Fibroblast of skin of back (primary cell): ENCODE data around the gene MUC5AC.
"Not testable (repeated sequence)": the region's sequence is repeated elsewhere in the genome, so short reads cannot be mapped to it uniquely, and the experiment has no call there.

ENCODE experiments used
- DNase-seq: peaks from one replicate; pipeline ENCODE4 v3.0.0-alpha.2; 2013

Gene MUC5AC

DNA sequence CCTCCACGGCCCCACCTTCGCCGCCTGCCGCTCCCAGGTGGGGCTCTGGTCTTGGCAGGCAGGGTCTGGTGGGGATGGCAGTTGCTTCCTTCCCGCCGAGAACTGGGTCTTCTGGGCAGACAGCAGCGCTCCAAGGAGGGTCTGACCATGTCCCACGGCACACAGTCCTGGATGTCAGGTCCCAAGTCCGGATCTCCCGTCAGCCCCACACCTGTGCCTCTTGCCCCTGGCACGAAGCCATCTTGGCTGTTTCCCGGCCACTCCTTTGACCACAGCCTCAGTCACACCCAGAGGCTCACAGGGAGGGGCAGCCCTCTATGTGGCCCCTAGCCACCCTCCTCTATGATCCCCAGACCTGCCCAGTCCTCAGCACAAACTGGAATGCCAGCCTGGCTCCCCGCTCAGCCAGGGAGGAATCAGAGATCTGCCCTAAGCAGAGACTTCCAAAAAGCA lies 79.4 kb downstream of the MUC5AC start:
- no peak for DNase-seq

DNA sequence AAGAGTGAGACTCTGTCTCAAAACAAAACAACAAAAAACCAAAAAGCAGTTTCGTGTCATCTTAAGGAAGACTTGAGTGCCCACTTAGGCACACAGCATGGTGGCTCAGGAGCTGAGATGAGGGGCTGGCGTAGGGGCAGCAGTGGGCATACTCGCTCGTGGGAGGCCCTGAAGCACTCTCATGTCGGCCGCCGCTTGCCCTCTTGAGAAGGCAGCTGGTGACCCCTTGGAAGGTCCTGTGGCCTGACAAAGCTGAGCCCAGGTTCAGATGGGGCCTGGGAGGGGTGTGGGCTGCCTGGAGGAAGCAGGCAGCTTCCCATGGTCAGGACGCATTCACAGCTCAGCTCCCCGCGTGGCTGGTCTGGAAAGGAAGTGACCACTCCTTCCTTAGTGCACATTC lies 80.1 kb downstream of the MUC5AC start:
- DNase-seq = no peak

- no peak for DNase-seq
Observed at GRCh38 chr11:1238767-1239595, 81.2 kb downstream of the MUC5AC start.

- no peak for DNase-seq
Observed at GRCh38 chr11:1239596-1240205, 81.9 kb downstream of the MUC5AC start.

DNA sequence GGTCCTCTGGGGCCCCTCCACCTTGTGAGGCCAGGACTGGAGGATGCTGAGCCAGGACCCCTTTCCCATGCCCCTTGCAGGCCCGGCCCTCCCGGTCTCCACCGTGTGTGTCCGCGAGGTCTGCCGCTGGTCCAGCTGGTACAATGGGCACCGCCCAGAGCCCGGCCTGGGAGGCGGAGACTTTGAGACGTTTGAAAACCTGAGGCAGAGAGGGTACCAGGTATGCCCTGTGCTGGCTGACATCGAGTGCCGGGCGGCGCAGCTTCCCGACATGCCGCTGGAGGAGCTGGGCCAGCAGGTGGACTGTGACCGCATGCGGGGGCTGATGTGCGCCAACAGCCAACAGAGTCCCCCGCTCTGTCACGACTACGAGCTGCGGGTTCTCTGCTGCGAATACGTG lies 83.0 kb downstream of the MUC5AC start:
- no peak for DNase-seq

GRCh38 chr11:1241706-1242105 lies 84.0 kb downstream of the MUC5AC start:
- no peak for DNase-seq

DNA sequence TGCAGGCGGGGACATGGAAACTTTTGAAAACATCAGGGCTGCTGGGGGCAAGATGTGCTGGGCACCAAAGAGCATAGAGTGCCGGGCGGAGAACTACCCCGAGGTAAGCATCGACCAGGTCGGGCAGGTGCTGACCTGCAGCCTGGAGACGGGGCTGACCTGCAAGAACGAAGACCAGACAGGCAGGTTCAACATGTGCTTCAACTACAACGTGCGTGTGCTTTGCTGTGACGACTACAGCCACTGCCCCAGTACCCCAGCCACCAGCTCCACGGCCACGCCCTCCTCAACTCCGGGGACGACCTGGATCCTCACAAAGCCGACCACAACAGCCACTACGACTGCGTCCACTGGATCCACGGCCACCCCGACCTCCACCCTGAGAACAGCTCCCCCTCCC lies 84.5 kb downstream of the MUC5AC start:
- no peak for DNase-seq

DNA sequence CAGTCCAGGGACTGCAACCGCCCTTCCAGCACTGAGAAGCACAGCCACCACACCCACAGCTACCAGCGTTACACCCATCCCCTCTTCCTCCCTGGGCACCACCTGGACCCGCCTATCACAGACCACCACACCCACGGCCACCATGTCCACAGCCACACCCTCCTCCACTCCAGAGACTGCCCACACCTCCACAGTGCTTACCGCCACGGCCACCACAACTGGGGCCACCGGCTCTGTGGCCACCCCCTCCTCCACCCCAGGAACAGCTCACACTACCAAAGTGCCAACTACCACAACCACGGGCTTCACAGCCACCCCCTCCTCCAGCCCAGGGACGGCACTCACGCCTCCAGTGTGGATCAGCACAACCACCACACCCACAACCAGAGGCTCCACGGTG lies 85.0 kb downstream of the MUC5AC start:
- not testable (repeated sequence) for DNase-seq

DNA sequence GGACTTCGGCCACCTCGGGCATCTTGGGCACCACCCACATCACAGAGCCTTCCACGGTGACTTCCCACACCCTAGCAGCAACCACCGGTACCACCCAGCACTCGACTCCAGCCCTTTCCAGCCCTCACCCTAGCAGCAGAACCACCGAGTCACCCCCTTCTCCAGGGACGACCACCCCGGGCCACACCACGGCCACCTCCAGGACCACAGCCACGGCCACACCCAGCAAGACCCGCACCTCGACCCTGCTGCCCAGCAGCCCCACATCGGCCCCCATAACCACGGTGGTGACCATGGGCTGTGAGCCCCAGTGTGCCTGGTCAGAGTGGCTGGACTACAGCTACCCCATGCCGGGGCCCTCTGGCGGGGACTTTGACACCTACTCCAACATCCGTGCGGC lies 85.8 kb downstream of the MUC5AC start:
- DNase-seq = not testable (repeated sequence)

DNA sequence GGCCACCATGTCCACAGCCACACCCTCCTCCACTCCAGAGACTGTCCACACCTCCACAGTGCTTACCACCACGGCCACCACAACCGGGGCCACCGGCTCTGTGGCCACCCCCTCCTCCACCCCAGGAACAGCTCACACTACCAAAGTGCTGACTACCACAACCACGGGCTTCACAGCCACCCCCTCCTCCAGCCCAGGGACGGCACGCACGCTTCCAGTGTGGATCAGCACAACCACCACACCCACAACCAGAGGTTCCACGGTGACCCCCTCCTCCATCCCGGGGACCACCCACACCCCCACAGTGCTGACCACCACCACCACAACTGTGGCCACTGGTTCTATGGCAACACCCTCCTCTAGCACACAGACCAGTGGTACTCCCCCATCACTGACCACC lies 86.8 kb downstream of the MUC5AC start:
- DNase-seq = not testable (repeated sequence)

DNA sequence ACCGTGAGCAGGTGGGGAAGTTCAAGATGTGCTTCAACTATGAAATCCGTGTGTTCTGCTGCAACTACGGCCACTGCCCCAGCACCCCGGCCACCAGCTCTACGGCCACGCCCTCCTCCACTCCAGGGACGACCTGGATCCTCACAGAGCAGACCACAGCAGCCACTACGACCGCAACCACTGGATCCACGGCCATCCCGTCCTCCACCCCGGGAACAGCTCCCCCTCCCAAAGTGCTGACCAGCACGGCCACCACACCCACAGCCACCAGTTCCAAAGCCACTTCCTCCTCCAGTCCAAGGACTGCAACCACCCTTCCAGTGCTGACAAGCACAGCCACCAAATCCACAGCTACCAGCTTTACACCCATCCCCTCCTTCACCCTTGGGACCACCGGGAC lies 88.0 kb downstream of the MUC5AC start:
- not testable (repeated sequence) for DNase-seq

- DNase-seq = not testable (repeated sequence)
Observed at GRCh38 chr11:1246301-1246700, 88.5 kb downstream of the MUC5AC start.

- DNase-seq = not testable (repeated sequence)
Observed at GRCh38 chr11:1247026-1247425, 89.3 kb downstream of the MUC5AC start.

DNA sequence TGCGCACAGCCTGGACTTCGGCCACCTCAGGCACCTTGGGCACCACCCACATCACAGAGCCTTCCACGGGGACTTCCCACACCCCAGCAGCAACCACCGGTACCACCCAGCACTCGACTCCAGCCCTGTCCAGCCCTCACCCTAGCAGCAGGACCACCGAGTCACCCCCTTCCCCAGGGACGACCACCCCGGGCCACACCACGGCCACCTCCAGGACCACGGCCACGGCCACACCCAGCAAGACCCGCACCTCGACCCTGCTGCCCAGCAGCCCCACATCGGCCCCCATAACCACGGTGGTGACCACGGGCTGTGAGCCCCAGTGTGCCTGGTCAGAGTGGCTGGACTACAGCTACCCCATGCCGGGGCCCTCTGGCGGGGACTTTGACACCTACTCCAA lies 91.2 kb downstream of the MUC5AC start:
- DNase-seq = not testable (repeated sequence)

DNA sequence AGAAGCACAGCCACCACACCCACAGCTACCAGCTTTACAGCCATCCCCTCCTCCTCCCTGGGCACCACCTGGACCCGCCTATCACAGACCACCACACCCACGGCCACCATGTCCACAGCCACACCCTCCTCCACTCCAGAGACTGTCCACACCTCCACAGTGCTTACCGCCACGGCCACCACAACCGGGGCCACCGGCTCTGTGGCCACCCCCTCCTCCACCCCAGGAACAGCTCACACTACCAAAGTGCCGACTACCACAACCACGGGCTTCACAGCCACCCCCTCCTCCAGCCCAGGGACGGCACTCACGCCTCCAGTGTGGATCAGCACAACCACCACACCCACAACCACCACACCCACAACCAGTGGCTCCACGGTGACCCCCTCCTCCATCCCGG lies 92.7 kb downstream of the MUC5AC start:
- DNase-seq = not testable (repeated sequence)
